Loucy (cell line): ENCODE data around the gene RCAN2.

Experiments
- H2AFZ ChIP-seq: fragments of 200-600 bp; sonication (generic); 2 replicates; pipeline ENCODE4 v1.6.0; 2016; ENCODE audit warnings: antibody characterized with exemption, mild to moderate bottlenecking, low read length, moderate library complexity
- H3F3A ChIP-seq: fragments of 200-600 bp; 2 replicates; pipeline ENCODE4 v1.6.0; 2016; ENCODE audit warnings: antibody characterized with exemption, low read depth, mild to moderate bottlenecking
- H3K27me3 ChIP-seq: fragments of 200-600 bp; sonication (generic); 2 replicates; pipeline ENCODE4 v1.6.1; 2014; ENCODE audit warnings: low read length, mild to moderate bottlenecking; ENCODE audit not compliant: insufficient read depth, poor library complexity, severe bottlenecking
- H3K36me3 ChIP-seq: fragments of 200-600 bp; sonication (generic); 2 replicates; pipeline ENCODE4 v1.6.1; 2016; ENCODE audit warnings: low read length; ENCODE audit not compliant: insufficient read depth
- H3K4me1 ChIP-seq: fragments of 200-600 bp; sonication (generic); 2 replicates; pipeline ENCODE4 v1.5.1; 2014; ENCODE audit warnings: low read length, mild to moderate bottlenecking; ENCODE audit not compliant: insufficient read depth, poor library complexity, severe bottlenecking
- H3K4me2 ChIP-seq: fragments of 200-600 bp; sonication (generic); 2 replicates; pipeline ENCODE4 v1.6.0; 2014; ENCODE audit warnings: antibody characterized with exemption, low read length, low read depth, mild to moderate bottlenecking; ENCODE audit not compliant: poor library complexity, severe bottlenecking
- H3K4me3 ChIP-seq: fragments of 200-600 bp; sonication (generic); 2 replicates; pipeline ENCODE4 v1.5.1; 2014; ENCODE audit warnings: low read length, mild to moderate bottlenecking, mixed read lengths; ENCODE audit not compliant: poor library complexity, severe bottlenecking
- H3K79me2 ChIP-seq: fragments of 200-600 bp; sonication (generic); 2 replicates; pipeline ENCODE4 v1.6.1; 2014; ENCODE audit warnings: low read length; ENCODE audit not compliant: insufficient read depth
- H3K9ac ChIP-seq: fragments of 200-600 bp; sonication (generic); 2 replicates; pipeline ENCODE4 v1.6.0; 2014; ENCODE audit warnings: mild to moderate bottlenecking, low read depth, low read length, moderate library complexity; ENCODE audit not compliant: poor library complexity, severe bottlenecking
- H3K9me2 ChIP-seq: fragments of 200-600 bp; sonication (generic); replicated peaks from 2 replicates; pipeline ENCODE4 v1.6.1; 2016; ENCODE audit warnings: low read depth, low read length, mixed read lengths
- H3K9me3 ChIP-seq: fragments of 200-600 bp; sonication (generic); 2 replicates; pipeline ENCODE4 v1.6.1; 2014; ENCODE audit warnings: mild to moderate bottlenecking, antibody characterized with exemption, low read length, low read depth; ENCODE audit not compliant: insufficient read depth
- H4K20me1 ChIP-seq: fragments of 200-600 bp; sonication (generic); 2 replicates; pipeline ENCODE4 v1.6.0; 2014; ENCODE audit warnings: antibody characterized with exemption, low read length, mild to moderate bottlenecking; ENCODE audit not compliant: insufficient read depth, poor library complexity, severe bottlenecking
- CTCF ChIP-seq: fragments of 200-600 bp; sonication (generic); conservative IDR thresholded peaks from 2 replicates; pipeline ENCODE4 v1.5.1; 2014; ENCODE audit warnings: mild to moderate bottlenecking, antibody characterized with exemption, low read length
- EZH2phosphoT487 ChIP-seq: fragments of 200-600 bp; IDR thresholded peaks from 2 replicates; pipeline ENCODE4 v1.6.1; 2018; ENCODE audit warnings: antibody characterized with exemption, mild to moderate bottlenecking, moderate library complexity, borderline replicate concordance

The RCAN2 gene

GRCh38 chr6:46513533-46513932, 22.3 kb upstream of the RCAN2 start:
- H3F3A ChIP-seq, result no peaks in the 10 kb centered on the region
- H3K4me1 ChIP-seq, result no peaks in the 10 kb centered on the region
- TF ChIP-seq EZH2phosphoT487, result no peak
- no peak for TF ChIP-seq CTCF
- no peak overlapping the region for H3K9ac ChIP-seq
- H2AFZ ChIP-seq, result no peak overlapping the region
- no peak overlapping the region for H3K4me3 ChIP-seq
- no peaks in the 10 kb centered on the region for H3K79me2 ChIP-seq
- H3K4me2 ChIP-seq, result no peak overlapping the region
- H3K27me3 ChIP-seq, result no peaks in the 10 kb centered on the region
- H3K36me3 ChIP-seq, result no peaks in the 10 kb centered on the region
- no peaks in the 10 kb centered on the region for H4K20me1 ChIP-seq
- no peaks in the 10 kb centered on the region for H3K9me2 ChIP-seq
- no peaks in the 10 kb centered on the region for H3K9me3 ChIP-seq

- TF ChIP-seq EZH2phosphoT487 (no peak), CTCF (no peak)
- Histone ChIP-seq H3K36me3 (no peaks in the 10 kb centered on the region), H3K9me2 (no peaks in the 10 kb centered on the region), H3K27me3 (no peaks in the 10 kb centered on the region), H3K4me3 (no peak overlapping the region), H3K79me2 (no peaks in the 10 kb centered on the region), H3F3A (no peaks in the 10 kb centered on the region), H3K9me3 (no peaks in the 10 kb centered on the region), H3K4me1 (no peaks in the 10 kb centered on the region), H3K9ac (no peak overlapping the region), H2AFZ (no peak overlapping the region), H3K4me2 (no peak overlapping the region), H4K20me1 (no peaks in the 10 kb centered on the region)
Measured at GRCh38 chr6:46511320-46511719, 20.1 kb upstream of the RCAN2 start.

- Histone ChIP-seq H3K4me2 (no peak overlapping the region), H3F3A (no peaks in the 10 kb centered on the region), H3K4me3 (no peak overlapping the region), H3K9me2 (no peaks in the 10 kb centered on the region), H3K9me3 (no peaks in the 10 kb centered on the region), H3K9ac (no peak overlapping the region), H3K79me2 (no peaks in the 10 kb centered on the region), H3K4me1 (no peaks in the 10 kb centered on the region), H4K20me1 (no peaks in the 10 kb centered on the region), H3K27me3 (no peaks in the 10 kb centered on the region), H3K36me3 (no peaks in the 10 kb centered on the region), H2AFZ (no peak overlapping the region)
- TF ChIP-seq EZH2phosphoT487 (no peak), CTCF (no peak)
Measured at GRCh38 chr6:46510651-46511050, 19.4 kb upstream of the RCAN2 start.
